HG03469 (cell line): ENCODE results near the gene KCNK10.

ENCODE experiments used
- ATAC-seq: cut with Tn5 transposase; IDR thresholded peaks from one replicate; pipeline ENCODE4 v1.9.1; 2021; ENCODE audit warnings: mild to moderate bottlenecking, moderate library complexity, moderate number of reproducible peaks; ENCODE audit not compliant: unreplicated experiment

The KCNK10 gene

GRCh38 chr14:88137327-88137726, 185.7 kb downstream of the KCNK10 start:
- no peak for ATAC-seq
